AG04449 (cell line): Measurements from ENCODE around the gene BCR.

ENCODE experiments used
- CTCF ChIA-PET: fragments of 350-600 bp; formaldehyde crosslinking; extraction: SDS; loops from one replicate; lab custom pipeline; 2021; ENCODE audit warnings: antibody characterized with exemption; lab: Yijun Ruan, JAX
- POLR2A ChIA-PET: fragments of 400-600, 350-600 bp; formaldehyde crosslinking; extraction: SDS; loops from one replicate; lab custom pipeline; 2020; ENCODE audit warnings: antibody characterized with exemption, inconsistent platforms; lab: Yijun Ruan, JAX
- DNase-seq: peaks from one replicate; pipeline ENCODE4 v3.0.0-alpha.2; 2010; ENCODE audit warnings: low read depth, low spot score
- H3K4me3 ChIP-seq: 2 replicates; pipeline ENCODE4 v1.5.1; 2011; ENCODE audit warnings: low read depth, mild to moderate bottlenecking, control low read depth, low read length
- TF ChIP-seq, protein P1 (sequence below): IDR thresholded peaks from one replicate; pipeline ENCODE4 v1.5.1; 2011; ENCODE audit warnings: mild to moderate bottlenecking, moderate library complexity, low read length, control low read depth, inconsistent platforms; ENCODE audit not compliant: insufficient read depth; ENCODE audit errors: missing control alignments

The BCR gene

DNA sequence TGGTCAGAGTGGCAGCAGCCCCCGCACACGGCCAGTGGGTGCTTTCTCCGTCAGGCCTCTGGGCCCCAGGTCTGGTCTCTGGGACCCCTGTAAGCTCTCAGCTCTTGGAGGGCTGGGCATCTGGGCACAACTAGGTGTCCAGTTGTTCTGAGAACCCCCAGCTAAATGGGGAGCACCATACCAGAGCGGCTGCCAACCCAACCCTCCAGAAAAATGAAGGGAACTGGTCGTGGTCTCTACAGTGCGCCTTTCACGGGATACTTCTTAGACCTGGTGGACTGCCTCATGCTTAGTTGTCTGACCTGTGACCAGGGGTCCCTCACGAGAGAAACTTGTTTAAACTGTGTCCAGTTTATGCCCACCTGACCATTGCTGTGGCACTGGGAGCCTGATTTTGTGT lies 104.9 kb downstream of the BCR start:
- no peak for DNase-seq
- CTCF ChIA-PET = interaction anchor here (1.3 to 34.4 kb wide), 4 partner anchors 13 to 326 kb away, joined by 5 to 953 read pairs (median 7); partner anchors contain the start of gene BCR
- TF ChIP-seq, protein P1, sequence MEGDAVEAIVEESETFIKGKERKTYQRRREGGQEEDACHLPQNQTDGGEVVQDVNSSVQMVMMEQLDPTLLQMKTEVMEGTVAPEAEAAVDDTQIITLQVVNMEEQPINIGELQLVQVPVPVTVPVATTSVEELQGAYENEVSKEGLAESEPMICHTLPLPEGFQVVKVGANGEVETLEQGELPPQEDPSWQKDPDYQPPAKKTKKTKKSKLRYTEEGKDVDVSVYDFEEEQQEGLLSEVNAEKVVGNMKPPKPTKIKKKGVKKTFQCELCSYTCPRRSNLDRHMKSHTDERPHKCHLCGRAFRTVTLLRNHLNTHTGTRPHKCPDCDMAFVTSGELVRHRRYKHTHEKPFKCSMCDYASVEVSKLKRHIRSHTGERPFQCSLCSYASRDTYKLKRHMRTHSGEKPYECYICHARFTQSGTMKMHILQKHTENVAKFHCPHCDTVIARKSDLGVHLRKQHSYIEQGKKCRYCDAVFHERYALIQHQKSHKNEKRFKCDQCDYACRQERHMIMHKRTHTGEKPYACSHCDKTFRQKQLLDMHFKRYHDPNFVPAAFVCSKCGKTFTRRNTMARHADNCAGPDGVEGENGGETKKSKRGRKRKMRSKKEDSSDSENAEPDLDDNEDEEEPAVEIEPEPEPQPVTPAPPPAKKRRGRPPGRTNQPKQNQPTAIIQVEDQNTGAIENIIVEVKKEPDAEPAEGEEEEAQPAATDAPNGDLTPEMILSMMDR = no peak
- POLR2A ChIA-PET = no interaction called here
- H3K4me3 ChIP-seq = no peak overlapping the region

DNA sequence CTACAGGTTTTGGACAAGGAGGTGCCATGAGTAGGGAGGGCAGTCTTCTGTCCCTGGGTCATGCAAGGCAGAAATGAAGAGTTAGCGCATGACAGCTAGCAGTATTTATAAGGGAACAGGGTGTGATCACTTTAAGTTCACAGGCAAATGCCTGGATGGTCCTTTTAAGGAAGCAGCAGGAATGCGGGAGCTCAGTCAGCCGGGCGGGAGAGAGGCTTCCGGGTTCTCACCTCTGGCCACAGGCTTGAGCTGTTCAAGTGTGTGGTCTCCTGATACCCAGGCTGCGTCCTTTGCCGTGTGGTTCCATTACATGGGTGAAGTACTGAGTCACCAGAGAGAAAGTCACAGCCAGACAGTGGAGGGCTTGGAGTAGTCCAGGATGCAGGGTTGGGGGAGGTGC lies 105.4 kb downstream of the BCR start:
- H3K4me3 ChIP-seq = no peak overlapping the region
- ChIA-PET CTCF (interaction anchor here (0.7 to 34.4 kb wide), 7 partner anchors 9 to 326 kb away, joined by 3 to 953 read pairs (median 6); partner anchors contain the start of gene BCR), POLR2A (no interaction called here)
- DNase-seq = no peak
- TF ChIP-seq, protein P1 = no peak

DNA sequence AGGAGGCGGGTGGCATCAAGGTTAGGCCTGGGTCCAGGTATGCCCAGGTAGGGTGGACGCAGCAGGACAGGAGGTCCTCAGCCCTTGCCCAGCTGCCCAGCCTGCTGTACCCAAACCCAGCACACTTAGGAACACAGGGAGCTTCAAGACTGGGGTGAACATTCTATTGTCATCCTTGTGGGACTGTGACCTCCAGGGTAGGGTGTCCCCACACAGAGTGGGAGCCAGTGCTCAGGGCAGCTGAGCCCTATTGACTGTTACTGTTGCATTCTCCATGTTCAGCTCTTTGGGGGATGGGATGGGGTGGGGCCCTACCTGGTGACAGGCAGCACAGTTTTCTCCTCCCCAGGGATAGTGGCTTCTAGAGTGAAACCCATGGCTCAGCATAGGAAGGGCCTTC lies 106.0 kb downstream of the BCR start:
- TF ChIP-seq, protein P1 = no peak
- no peak for DNase-seq
- ChIA-PET POLR2A (no interaction called here), CTCF (interaction anchor here (0.7 to 34.4 kb wide), 7 partner anchors 9 to 327 kb away, joined by 3 to 953 read pairs (median 6); partner anchors contain the start of gene BCR)
- no peak overlapping the region for H3K4me3 ChIP-seq

DNA sequence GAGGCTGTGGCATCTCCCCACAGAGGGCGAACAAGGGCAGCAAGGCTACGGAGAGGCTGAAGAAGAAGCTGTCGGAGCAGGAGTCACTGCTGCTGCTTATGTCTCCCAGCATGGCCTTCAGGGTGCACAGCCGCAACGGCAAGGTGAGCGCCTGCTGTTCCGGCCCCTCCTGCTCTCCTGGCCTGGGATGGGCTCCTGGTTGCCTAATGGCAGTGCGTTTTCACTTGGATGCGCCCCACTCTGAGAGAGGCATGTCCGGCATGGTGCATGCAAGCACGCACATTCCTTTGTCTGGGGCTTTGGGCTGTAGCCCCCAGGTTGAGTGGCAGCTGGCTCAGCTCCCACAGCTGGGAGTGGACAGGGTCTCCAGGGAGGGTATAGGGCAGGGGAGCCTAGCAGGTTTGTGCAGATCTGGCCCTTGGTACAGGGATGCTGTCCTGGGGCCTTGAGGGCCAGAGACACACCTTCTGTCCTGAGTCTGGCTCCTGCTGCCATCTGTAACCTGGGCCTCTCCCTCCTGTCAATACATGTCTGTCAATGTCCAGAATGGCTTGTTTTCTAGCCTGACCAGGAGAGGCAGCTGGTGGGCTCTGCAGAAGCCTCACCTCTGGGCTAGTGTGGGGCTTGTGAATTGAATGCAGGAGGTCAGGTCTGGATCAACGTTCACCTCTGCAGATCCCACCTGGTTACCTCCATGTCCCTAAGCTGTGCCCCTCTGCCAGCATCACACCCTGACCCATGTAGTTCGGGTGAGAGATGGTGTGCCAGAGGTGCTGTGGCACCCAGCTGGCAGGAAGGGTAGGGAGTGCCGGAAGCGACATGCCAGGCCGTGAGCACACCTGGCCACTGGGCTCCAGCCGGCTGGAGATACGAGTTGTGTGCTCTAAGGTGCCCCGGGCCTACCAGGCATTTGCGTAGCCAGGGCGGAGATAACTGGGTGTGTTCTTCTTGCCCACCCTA lies 107.1 kb downstream of the BCR start:
- no peak for DNase-seq
- ChIA-PET POLR2A (no interaction called here), CTCF (interaction anchor here (0.7 to 34.4 kb wide), 5 partner anchors 8 to 109 kb away, joined by 4 to 953 read pairs (median 6); partner anchors contain the start of gene BCR)
- H3K4me3 ChIP-seq = no peak overlapping the region
- TF ChIP-seq, protein P1 = no peak

DNA sequence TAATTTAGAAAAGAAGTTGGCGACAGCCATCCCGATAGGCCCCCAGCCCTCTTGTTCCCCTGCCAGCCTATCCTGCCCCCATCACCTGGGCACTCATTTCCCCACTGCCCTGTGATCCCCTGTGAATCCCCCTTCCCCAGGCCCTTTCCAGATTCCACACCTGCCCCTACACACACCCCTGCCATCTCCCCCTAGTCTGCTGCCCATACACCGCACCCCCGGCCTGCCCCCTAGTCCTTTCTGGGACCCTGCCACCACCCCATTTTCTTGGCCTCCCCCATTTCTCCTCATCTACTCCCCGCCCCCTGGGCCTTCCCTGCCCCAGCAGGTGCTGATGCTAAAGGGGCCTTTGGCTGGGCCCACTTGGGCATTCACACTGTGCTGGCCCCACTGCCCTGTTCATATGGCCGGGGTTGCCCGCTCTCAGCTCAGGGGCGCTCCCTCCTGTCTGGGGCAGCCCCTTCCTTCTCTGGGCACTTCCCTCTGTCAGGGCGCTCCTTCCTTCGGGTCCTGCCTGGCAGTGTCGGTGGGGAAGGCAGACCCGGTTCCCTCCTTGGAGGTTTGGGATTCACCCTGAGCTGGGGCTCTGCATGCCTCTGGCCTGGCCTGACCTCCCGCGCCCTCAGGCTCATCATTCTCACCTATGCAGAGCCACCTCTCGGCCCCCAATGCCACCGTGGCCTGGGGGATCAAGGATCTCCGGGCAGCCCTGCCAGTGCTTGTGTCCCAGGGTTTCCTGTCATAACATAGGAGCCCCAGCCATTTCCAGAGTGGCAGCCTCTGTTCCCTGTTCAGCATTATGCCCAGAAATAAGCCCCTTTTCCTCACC lies 108.2 kb downstream of the BCR start:
- TF ChIP-seq, protein P1 = no peak
- ChIA-PET POLR2A (no interaction called here), CTCF (interaction anchor here (0.7 to 34.4 kb wide), 9 partner anchors 8 to 125 kb away, joined by 4 to 953 read pairs (median 7); partner anchors contain the start of gene BCR)
- no peak overlapping the region for H3K4me3 ChIP-seq
- no peak for DNase-seq
